Measurements from ENCODE around the gene DNAJC7.
A peak's percentile ranks its signal among the peaks of the same experiment; 100 is the strongest.

The DNAJC7 gene

GRCh38 chr17:41959336-41960095, 57.7 kb downstream of the DNAJC7 start:
- peak in 1 of 2 experiments; percentile 63 for DNase-seq (ENCODE audit: low read depth in 1 of 2, low spot score in 1 of 2)
- Histone ChIP-seq H3K27me3 (ENCODE audit: insufficient read depth, poor library complexity, severe bottlenecking) (no peaks in the 10 kb centered on the region), H3K27ac (replicated peaks) (no peak overlapping the region), H3K4me3 (replicated peaks; ENCODE audit: insufficient read depth, low read length) (no peak overlapping the region)
- TF ChIP-seq POLR2AphosphoS5 (IDR thresholded peaks at IDR 0.05; ENCODE audit: low read depth) (no peak), SPI1 (IDR thresholded peaks at IDR 0.05; ENCODE audit: borderline replicate concordance, low read depth) (no peak), REST (IDR thresholded peaks at IDR 0.05; ENCODE audit: insufficient replicate concordance, low read depth) (no peak), GABPA (IDR thresholded peaks at IDR 0.05; ENCODE audit: low read depth) (no peak)
- TF ChIP-seq, protein P1, sequence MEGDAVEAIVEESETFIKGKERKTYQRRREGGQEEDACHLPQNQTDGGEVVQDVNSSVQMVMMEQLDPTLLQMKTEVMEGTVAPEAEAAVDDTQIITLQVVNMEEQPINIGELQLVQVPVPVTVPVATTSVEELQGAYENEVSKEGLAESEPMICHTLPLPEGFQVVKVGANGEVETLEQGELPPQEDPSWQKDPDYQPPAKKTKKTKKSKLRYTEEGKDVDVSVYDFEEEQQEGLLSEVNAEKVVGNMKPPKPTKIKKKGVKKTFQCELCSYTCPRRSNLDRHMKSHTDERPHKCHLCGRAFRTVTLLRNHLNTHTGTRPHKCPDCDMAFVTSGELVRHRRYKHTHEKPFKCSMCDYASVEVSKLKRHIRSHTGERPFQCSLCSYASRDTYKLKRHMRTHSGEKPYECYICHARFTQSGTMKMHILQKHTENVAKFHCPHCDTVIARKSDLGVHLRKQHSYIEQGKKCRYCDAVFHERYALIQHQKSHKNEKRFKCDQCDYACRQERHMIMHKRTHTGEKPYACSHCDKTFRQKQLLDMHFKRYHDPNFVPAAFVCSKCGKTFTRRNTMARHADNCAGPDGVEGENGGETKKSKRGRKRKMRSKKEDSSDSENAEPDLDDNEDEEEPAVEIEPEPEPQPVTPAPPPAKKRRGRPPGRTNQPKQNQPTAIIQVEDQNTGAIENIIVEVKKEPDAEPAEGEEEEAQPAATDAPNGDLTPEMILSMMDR (IDR thresholded peaks at IDR 0.05; ENCODE audit: insufficient read depth, low read length) = peak; percentile 42

DNA sequence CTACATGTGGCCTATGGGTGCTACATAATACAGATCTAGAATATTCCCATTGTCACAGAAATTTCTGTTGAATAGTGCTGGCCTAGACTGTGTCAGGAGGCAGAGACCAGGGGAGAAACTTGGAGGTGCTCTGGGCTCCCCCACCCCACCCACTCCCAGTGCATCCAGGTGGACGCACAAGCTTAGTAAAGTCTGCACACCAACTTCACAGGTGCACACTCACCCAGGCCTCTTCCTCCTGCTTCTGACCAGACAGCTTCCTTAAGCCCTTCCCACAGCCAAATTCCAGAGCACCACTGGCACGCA, 58.3 kb downstream of the DNAJC7 start:
- no peak overlapping the region for H3K4me3 ChIP-seq (replicated peaks; ENCODE audit: insufficient read depth, low read length)
- H3K27me3 ChIP-seq (ENCODE audit: insufficient read depth, poor library complexity, severe bottlenecking) = no peaks in the 10 kb centered on the region
- TF ChIP-seq POLR2AphosphoS5 (IDR thresholded peaks at IDR 0.05; ENCODE audit: low read depth) (no peak), GABPA (IDR thresholded peaks at IDR 0.05; ENCODE audit: low read depth) (no peak), SPI1 (IDR thresholded peaks at IDR 0.05; ENCODE audit: borderline replicate concordance, low read depth) (no peak), REST (IDR thresholded peaks at IDR 0.05; ENCODE audit: insufficient replicate concordance, low read depth) (no peak)
- TF ChIP-seq, protein P1 (IDR thresholded peaks at IDR 0.05; ENCODE audit: insufficient read depth, low read length) = no peak
- DNase-seq (ENCODE audit: low read depth in 1 of 2, low spot score in 1 of 2) = no peak
- no peak overlapping the region for H3K27ac ChIP-seq (replicated peaks)

DNA sequence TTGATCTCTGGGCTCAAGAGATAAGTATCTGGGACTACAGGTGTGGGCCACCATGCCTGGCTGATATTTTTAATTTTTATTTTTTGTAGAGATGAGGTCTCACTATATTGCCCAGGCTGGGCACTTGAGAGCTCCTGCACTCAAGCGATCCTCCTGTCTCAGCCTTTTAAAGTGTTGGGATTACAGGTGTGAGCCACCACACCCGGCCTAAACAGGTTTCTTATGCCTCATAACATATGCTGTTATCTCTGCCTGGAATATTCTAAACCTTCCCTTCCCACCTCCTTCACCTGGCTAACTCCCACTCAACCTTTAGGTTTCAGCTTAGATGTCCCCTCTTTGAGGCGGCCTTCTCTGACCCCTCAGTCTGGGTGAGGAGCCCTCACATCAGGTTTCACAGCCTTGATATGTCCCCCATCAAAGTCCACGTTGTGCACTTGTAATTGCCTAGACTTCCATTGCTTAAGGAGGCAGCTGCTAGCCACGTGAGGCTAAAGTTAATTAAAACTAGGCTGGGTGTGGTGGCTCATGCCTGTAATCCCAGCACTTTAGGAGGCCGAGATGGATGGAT, 59.3 kb downstream of the DNAJC7 start:
- H3K4me3 ChIP-seq (replicated peaks; ENCODE audit: insufficient read depth, low read length) = no peak overlapping the region
- no peak for TF ChIP-seq POLR2AphosphoS5 (IDR thresholded peaks at IDR 0.05; ENCODE audit: low read depth)
- no peak for TF ChIP-seq SPI1 (IDR thresholded peaks at IDR 0.05; ENCODE audit: borderline replicate concordance, low read depth)
- TF ChIP-seq, protein P1 (IDR thresholded peaks at IDR 0.05; ENCODE audit: insufficient read depth, low read length) = no peak
- TF ChIP-seq REST (IDR thresholded peaks at IDR 0.05; ENCODE audit: insufficient replicate concordance, low read depth) = no peak
- TF ChIP-seq GABPA (IDR thresholded peaks at IDR 0.05; ENCODE audit: low read depth) = no peak
- H3K27me3 ChIP-seq (ENCODE audit: insufficient read depth, poor library complexity, severe bottlenecking) = no peaks in the 10 kb centered on the region
- no peak for DNase-seq (ENCODE audit: low read depth in 1 of 2, low spot score in 1 of 2)
- no peak overlapping the region for H3K27ac ChIP-seq (replicated peaks)

Measured in HL-60 (cell line).